Measurements from ENCODE around the gene FOCAD.

DNA sequence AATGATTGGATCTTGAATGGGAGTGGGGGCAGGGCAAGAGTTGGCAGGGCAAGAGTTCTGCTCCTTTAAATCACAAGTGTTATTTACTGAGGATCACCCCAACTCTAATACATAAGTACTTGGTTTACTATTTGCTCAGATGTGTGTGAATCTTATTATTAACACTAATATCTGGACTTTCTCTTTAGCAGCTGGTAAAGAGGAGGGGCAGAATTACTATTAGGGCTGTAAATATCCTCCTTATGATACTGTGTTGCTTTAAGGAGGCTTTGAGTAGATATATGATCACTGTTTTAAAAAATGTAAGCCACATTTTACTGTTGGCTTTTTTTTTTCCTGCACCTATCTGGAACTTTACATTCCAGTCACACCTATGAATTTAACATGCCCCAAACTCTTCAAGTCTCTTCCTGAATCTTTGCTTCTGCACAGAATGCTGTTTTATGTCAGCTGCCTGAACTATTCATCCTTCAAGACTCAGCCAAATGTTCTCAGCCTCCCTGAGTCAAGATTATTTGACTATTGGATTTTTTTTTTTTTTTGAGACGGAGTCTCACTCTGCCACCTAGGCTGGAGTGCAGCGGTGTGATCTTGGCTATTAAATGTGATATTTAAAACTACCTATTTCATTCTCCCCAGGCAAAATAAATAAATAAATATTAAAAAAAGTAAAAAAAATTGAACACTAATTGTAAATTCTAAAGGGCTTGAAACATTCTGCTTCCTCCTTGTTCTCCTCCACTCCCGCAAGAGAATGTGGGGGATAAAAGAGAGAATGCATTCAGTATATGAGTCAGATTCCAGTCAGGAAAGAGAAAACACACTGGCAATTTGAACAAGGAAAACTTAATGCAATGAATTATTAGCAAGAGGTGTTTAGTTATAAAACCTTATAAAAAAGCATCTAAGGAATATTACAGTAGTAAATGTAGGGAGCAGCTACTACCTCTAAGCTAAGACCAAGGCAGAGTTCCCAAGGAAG lies 99.3 kb downstream of the FOCAD start:
- TF ChIP-seq, protein P1, sequence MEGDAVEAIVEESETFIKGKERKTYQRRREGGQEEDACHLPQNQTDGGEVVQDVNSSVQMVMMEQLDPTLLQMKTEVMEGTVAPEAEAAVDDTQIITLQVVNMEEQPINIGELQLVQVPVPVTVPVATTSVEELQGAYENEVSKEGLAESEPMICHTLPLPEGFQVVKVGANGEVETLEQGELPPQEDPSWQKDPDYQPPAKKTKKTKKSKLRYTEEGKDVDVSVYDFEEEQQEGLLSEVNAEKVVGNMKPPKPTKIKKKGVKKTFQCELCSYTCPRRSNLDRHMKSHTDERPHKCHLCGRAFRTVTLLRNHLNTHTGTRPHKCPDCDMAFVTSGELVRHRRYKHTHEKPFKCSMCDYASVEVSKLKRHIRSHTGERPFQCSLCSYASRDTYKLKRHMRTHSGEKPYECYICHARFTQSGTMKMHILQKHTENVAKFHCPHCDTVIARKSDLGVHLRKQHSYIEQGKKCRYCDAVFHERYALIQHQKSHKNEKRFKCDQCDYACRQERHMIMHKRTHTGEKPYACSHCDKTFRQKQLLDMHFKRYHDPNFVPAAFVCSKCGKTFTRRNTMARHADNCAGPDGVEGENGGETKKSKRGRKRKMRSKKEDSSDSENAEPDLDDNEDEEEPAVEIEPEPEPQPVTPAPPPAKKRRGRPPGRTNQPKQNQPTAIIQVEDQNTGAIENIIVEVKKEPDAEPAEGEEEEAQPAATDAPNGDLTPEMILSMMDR (IDR thresholded peaks at IDR 0.05) = no peak
- no peak for TF ChIP-seq EZH2 (IDR thresholded peaks at IDR 0.05)

Data from neural progenitor cell (in vitro differentiated cells).